DOHH2 (cell line): Measurements from ENCODE around the gene TNS2.

ENCODE experiments used
- H3F3A ChIP-seq: fragments of 200-600 bp; sonication (generic), shearing (Covaris generic); 2 replicates; pipeline ENCODE4 v1.6.0; 2016; ENCODE audit warnings: antibody characterized with exemption, mild to moderate bottlenecking; ENCODE audit not compliant: control insufficient read depth, insufficient read depth
- H3K27ac ChIP-seq: fragments of 200-600 bp; sonication (generic); 2 replicates; pipeline ENCODE4 v1.5.1; 2014; ENCODE audit warnings: low read depth, mild to moderate bottlenecking, low read length, moderate library complexity
- H3K27me3 ChIP-seq: fragments of 200-600 bp; sonication (generic); 2 replicates; pipeline ENCODE4 v1.6.1; 2014; ENCODE audit warnings: mild to moderate bottlenecking, low read length, mixed read lengths; ENCODE audit not compliant: control insufficient read depth
- H3K36me3 ChIP-seq: fragments of 200-600 bp; sonication (generic); 2 replicates; pipeline ENCODE4 v1.6.1; 2014; ENCODE audit warnings: mild to moderate bottlenecking, low read length, moderate library complexity, mixed read lengths; ENCODE audit not compliant: control insufficient read depth
- H3K4me1 ChIP-seq: fragments of 200-600 bp; sonication (generic); 2 replicates; pipeline ENCODE4 v1.6.1; 2014; ENCODE audit warnings: mild to moderate bottlenecking, low read length, mixed read lengths; ENCODE audit not compliant: control insufficient read depth
- H3K4me2 ChIP-seq: fragments of 200-600 bp; sonication (generic); 2 replicates; pipeline ENCODE4 v1.6.0; 2014; ENCODE audit warnings: mild to moderate bottlenecking, low read length, moderate library complexity
- H3K4me3 ChIP-seq: fragments of 200-600 bp; sonication (generic); 2 replicates; pipeline ENCODE4 v1.5.1; 2014; ENCODE audit warnings: mild to moderate bottlenecking, low read length, mixed read lengths
- H3K79me2 ChIP-seq: fragments of 200-600 bp; sonication (generic); 2 replicates; pipeline ENCODE4 v1.6.1; 2014; ENCODE audit warnings: mild to moderate bottlenecking, low read length, mixed read lengths; ENCODE audit not compliant: control insufficient read depth
- H3K9me2 ChIP-seq: fragments of 200-600 bp; sonication (generic); replicated peaks from 2 replicates; pipeline ENCODE4 v1.6.1; 2014; ENCODE audit warnings: mild to moderate bottlenecking, low read length, mixed read lengths; ENCODE audit not compliant: control insufficient read depth
- H3K9me3 ChIP-seq: fragments of 200-600 bp; sonication (generic); 2 replicates; pipeline ENCODE4 v1.6.1; 2014; ENCODE audit warnings: antibody characterized with exemption, low read length, mixed read lengths; ENCODE audit not compliant: control insufficient read depth, insufficient read depth
- H4K20me1 ChIP-seq: fragments of 200-600 bp; sonication (generic); 2 replicates; pipeline ENCODE4 v1.6.0; 2014; ENCODE audit warnings: low read depth, mild to moderate bottlenecking, antibody characterized with exemption, low read length, moderate library complexity; ENCODE audit not compliant: control insufficient read depth, insufficient read depth
- CTCF ChIP-seq: fragments of 200-600 bp; sonication (generic); IDR thresholded peaks from one replicate; pipeline ENCODE4 v1.5.1; 2014; ENCODE audit warnings: antibody characterized with exemption, mild to moderate bottlenecking, low read depth, low read length; ENCODE audit not compliant: poor library complexity, severe bottlenecking
- EZH2phosphoT487 ChIP-seq: fragments of 200-600 bp; sonication (generic); IDR thresholded peaks from 2 replicates; pipeline ENCODE4 v1.6.1; 2017; ENCODE audit warnings: borderline replicate concordance, mild to moderate bottlenecking, antibody characterized with exemption, low read length, moderate library complexity, mixed read lengths

TNS2 gene

GRCh38 chr12:53060064-53060720 is 10.3 kb downstream of the TNS2 start:
- Histone ChIP-seq H3K4me1 (no peaks in the 10 kb centered on the region), H4K20me1 (no peaks in the 10 kb centered on the region), H3K79me2 (no peaks in the 10 kb centered on the region), H3K27ac (no peak overlapping the region), H3K27me3 (peaks cover 5% of the 10 kb centered on the region), H3K36me3 (peaks cover 10% of the 10 kb centered on the region), H3F3A (0 out of 2 replicates have a peak, but pooled peaks cover 4% of the 10 kb centered on the region), H3K9me2 (no peaks in the 10 kb centered on the region), H3K9me3 (no peaks in the 10 kb centered on the region), H3K4me3 (no peak overlapping the region), H3K4me2 (no peak overlapping the region)
- no peak for TF ChIP-seq EZH2phosphoT487

GRCh38 chr12:53060721-53061276 is 10.9 kb downstream of the TNS2 start:
- Histone ChIP-seq H3F3A (0 out of 2 replicates have a peak, but pooled peaks cover 4% of the 10 kb centered on the region), H3K4me2 (no peak overlapping the region), H3K4me1 (peaks cover 6% of the 10 kb centered on the region), H3K4me3 (no peak overlapping the region), H3K27me3 (peaks cover 5% of the 10 kb centered on the region), H3K27ac (no peak overlapping the region), H3K9me2 (no peaks in the 10 kb centered on the region), H3K9me3 (no peaks in the 10 kb centered on the region), H3K79me2 (no peaks in the 10 kb centered on the region), H4K20me1 (no peaks in the 10 kb centered on the region), H3K36me3 (peaks cover 17% of the 10 kb centered on the region)
- TF ChIP-seq EZH2phosphoT487 (no peak), CTCF (no peak)

GRCh38 chr12:53061404-53062010 is 11.6 kb downstream of the TNS2 start:
- no peak overlapping the region for H3K4me3 ChIP-seq
- H3K4me2 ChIP-seq: no peak overlapping the region
- H3K79me2 ChIP-seq: no peaks in the 10 kb centered on the region
- TF ChIP-seq EZH2phosphoT487: no peak
- peak; percentile 59 for TF ChIP-seq CTCF
- no peaks in the 10 kb centered on the region for H3K9me2 ChIP-seq
- H3K36me3 ChIP-seq: peaks cover 24% of the 10 kb centered on the region
- no peaks in the 10 kb centered on the region for H4K20me1 ChIP-seq
- peaks cover 5% of the 10 kb centered on the region for H3K27me3 ChIP-seq
- 0 out of 2 replicates have a peak, but pooled peaks cover 3% of the 10 kb centered on the region for H3F3A ChIP-seq
- H3K4me1 ChIP-seq: peaks cover 12% of the 10 kb centered on the region
- no peaks in the 10 kb centered on the region for H3K9me3 ChIP-seq
- no peak overlapping the region for H3K27ac ChIP-seq
